PC-9 (cell line): ENCODE data around the gene INHBB. TPM values are rescaled to one million over a fixed set of nuclear protein-coding genes. Genes with fewer than 3 reads are reported as not detected.
"Not testable (repeated sequence)": the region's sequence is repeated elsewhere in the genome, so short reads cannot be mapped to it uniquely, and the experiment has no call there.

Experiments used
- BruUV-seq: library from RNA; stranded (reverse); fragments of 400-500 nt; replicated peaks from 2 replicates; lab custom pipeline; 2021; lab: Mats Ljungman, UMichigan
- CTCF ChIA-PET: fragments of 300-600 bp; sonication (Branson Sonifier 250); formaldehyde crosslinking; loops from one replicate; lab custom pipeline; 2022; ENCODE audit warnings: antibody characterized with exemption; lab: Charles Lee
- POLR2A ChIA-PET: fragments of 300-600 bp; sonication (Branson Sonifier 250); formaldehyde crosslinking; loops from one replicate; lab custom pipeline; 2022; ENCODE audit warnings: antibody characterized with exemption; ENCODE audit not compliant: unreplicated experiment; lab: Charles Lee
- DNase-seq, 2 experiments: peaks; one replicate each; pipeline versions ENCODE4 v3.0.0 to v3.0.0-alpha.2; 2015 to 2022; ENCODE audit warnings: mixed read lengths in 1 of 2
- H2AFZ ChIP-seq: fragments of 200-600 bp; sonication (generic); 2 replicates; pipeline ENCODE4 v1.8.1; 2017; ENCODE audit warnings: antibody characterized with exemption
- H3F3A ChIP-seq: fragments of 200-600 bp; sonication (generic); 2 replicates; pipeline ENCODE4 v1.8.1; 2017; ENCODE audit warnings: antibody characterized with exemption, mild to moderate bottlenecking, low read depth; ENCODE audit not compliant: insufficient read depth
- H3K27ac ChIP-seq: fragments of 200-600 bp; sonication (generic); 2 replicates; pipeline ENCODE4 v1.6.1; 2016; ENCODE audit warnings: mixed run types
- H3K27me3 ChIP-seq: fragments of 200-600 bp; sonication (generic); 2 replicates; pipeline ENCODE4 v1.6.1; 2016; ENCODE audit warnings: low read depth, mixed run types; ENCODE audit not compliant: insufficient read depth
- H3K36me3 ChIP-seq: fragments of 200-600 bp; sonication (generic); 2 replicates; pipeline ENCODE4 v1.6.1; 2016; ENCODE audit warnings: low read depth, mixed run types
- H3K4me1 ChIP-seq: fragments of 200-600 bp; sonication (generic); replicated peaks from 2 replicates; pipeline ENCODE4 v1.6.1; 2016; ENCODE audit warnings: mixed run types; ENCODE audit not compliant: insufficient read depth
- H3K4me2 ChIP-seq: fragments of 200-600 bp; sonication (generic); 2 replicates; pipeline ENCODE4 v1.6.1; 2017; ENCODE audit warnings: mixed run types
- H3K4me3 ChIP-seq: fragments of 200-600 bp; sonication (generic); 2 replicates; pipeline ENCODE4 v1.6.1; 2016; ENCODE audit warnings: mixed run types
- H3K79me2 ChIP-seq: fragments of 200-600 bp; sonication (generic); 2 replicates; pipeline ENCODE4 v1.6.1; 2017; ENCODE audit warnings: low read depth, mixed run types
- H3K9me2 ChIP-seq: fragments of 200-600 bp; sonication (generic); 2 replicates; pipeline ENCODE4 v1.8.1; 2017; ENCODE audit warnings: mild to moderate bottlenecking; ENCODE audit not compliant: insufficient read depth
- H3K9me3 ChIP-seq: fragments of 200-600 bp; sonication (generic); 2 replicates; pipeline ENCODE4 v1.8.1; 2016; ENCODE audit warnings: low read depth; ENCODE audit not compliant: insufficient read depth
- H4K20me1 ChIP-seq: fragments of 200-600 bp; sonication (generic); 2 replicates; pipeline ENCODE4 v1.8.1; 2017; ENCODE audit not compliant: insufficient read depth
- EZH2 ChIP-seq: fragments of 200-600 bp; sonication (generic); IDR thresholded peaks from 2 replicates; pipeline ENCODE4 v1.8.0; 2017; ENCODE audit warnings: antibody characterized with exemption, low read depth
- intact Hi-C: fragments of 100-400 bp; cut with micrococcal nuclease; formaldehyde crosslinking; loops from one replicate; pipeline ENCODE4 v1.10.0; 2022; ENCODE audit not compliant: unreplicated experiment
- total RNA-seq: library from RNA; stranded (reverse); gene quantifications from 2 replicates; pipeline ENCODE4 v1.2.3, GENCODE V29; 2021
- TF ChIP-seq, protein P1 (sequence below): fragments of 200-600 bp; sonication (generic); conservative IDR thresholded peaks from 2 replicates; pipeline ENCODE4 v1.6.1; 2017; ENCODE audit warnings: mixed run types, antibody characterized with exemption, mild to moderate bottlenecking, moderate library complexity

INHBB gene
- total RNA-seq, 1 experiment from 2014 or later: 57.5 TPM

DNA sequence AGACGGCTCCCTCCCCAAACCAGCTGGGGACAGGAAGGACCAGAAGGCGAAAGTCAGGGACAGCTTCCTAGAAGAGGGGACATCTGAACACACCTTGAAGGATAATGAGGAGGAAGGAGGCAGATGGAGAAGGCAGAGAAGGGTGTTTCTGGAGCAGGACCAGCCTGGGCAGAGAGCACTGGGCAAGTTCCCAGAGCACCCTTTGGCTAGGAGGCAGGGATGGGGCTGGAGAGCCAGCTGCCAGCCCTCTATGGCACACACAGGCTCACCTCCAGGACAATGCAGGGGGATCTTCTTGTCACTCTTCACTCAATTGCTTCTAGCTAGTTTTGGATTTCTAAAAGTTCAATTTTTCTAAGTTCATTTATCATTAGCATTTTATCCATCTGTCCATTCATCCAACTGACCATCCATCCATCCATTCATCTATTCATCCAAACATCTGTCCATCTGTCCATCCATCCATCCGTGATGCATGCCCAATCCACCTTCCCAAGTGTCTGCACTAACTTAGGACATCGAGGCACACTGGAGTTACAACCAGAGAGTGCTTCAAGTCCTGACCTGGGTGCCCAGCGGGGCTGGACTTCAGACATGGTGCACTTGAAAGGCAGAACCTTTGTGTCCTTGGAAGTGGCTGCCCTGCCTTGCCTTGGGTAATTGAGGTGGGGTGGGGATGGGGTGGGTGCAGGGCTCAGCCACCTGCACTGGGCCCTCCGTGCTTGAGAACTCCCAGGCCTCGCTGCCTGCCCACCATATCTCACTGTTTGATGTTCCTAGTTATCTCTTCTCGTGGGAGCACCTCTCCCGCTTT lies 42.5 kb downstream of the INHBB start:
- ChIA-PET CTCF (no interaction called here), POLR2A (no interaction called here)
- H3K27me3 ChIP-seq: no peaks in the 10 kb centered on the region
- H3K27ac ChIP-seq: no peak overlapping the region
- no peak overlapping the region for H2AFZ ChIP-seq
- TF ChIP-seq EZH2: no peak
- TF ChIP-seq, protein P1, sequence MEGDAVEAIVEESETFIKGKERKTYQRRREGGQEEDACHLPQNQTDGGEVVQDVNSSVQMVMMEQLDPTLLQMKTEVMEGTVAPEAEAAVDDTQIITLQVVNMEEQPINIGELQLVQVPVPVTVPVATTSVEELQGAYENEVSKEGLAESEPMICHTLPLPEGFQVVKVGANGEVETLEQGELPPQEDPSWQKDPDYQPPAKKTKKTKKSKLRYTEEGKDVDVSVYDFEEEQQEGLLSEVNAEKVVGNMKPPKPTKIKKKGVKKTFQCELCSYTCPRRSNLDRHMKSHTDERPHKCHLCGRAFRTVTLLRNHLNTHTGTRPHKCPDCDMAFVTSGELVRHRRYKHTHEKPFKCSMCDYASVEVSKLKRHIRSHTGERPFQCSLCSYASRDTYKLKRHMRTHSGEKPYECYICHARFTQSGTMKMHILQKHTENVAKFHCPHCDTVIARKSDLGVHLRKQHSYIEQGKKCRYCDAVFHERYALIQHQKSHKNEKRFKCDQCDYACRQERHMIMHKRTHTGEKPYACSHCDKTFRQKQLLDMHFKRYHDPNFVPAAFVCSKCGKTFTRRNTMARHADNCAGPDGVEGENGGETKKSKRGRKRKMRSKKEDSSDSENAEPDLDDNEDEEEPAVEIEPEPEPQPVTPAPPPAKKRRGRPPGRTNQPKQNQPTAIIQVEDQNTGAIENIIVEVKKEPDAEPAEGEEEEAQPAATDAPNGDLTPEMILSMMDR: no peak
- no peaks in the 10 kb centered on the region for H4K20me1 ChIP-seq
- no peak overlapping the region for H3K4me2 ChIP-seq
- H3K4me3 ChIP-seq: no peak overlapping the region
- H3K36me3 ChIP-seq: no peaks in the 10 kb centered on the region
- no peaks in the 10 kb centered on the region for H3K9me2 ChIP-seq
- intact Hi-C loops: no loop called here
- DNase-seq: no peak
- H3F3A ChIP-seq: peaks cover 10% of the 10 kb centered on the region; the same call in 1 of the 2 replicates
- peaks cover 15% of the 10 kb centered on the region for H3K4me1 ChIP-seq
- H3K79me2 ChIP-seq: no peaks in the 10 kb centered on the region
- no TSS peak for BruUV-seq
- H3K9me3 ChIP-seq: no peaks in the 10 kb centered on the region

DNA sequence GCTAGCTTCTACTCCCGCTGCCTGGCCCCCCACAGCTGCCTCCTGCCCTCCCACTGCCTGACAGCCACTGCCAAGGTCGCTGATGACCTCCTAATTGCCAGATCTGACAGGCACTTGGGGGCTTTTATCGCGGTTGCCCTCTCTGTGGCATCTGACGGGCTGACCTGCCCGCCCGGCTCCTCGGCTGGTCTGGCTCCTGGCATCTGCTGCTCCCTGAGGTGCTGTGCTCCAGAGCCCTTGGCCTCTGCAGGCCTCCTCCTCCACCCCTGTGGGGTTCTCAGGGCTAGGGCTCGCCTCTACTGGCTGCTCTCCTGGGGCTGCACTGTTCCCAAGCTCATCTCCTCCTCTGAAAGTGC lies 43.1 kb downstream of the INHBB start:
- POLR2A ChIA-PET: no interaction called here
- BruUV-seq: no TSS peak
- no peak overlapping the region for H3K4me3 ChIP-seq

DNA sequence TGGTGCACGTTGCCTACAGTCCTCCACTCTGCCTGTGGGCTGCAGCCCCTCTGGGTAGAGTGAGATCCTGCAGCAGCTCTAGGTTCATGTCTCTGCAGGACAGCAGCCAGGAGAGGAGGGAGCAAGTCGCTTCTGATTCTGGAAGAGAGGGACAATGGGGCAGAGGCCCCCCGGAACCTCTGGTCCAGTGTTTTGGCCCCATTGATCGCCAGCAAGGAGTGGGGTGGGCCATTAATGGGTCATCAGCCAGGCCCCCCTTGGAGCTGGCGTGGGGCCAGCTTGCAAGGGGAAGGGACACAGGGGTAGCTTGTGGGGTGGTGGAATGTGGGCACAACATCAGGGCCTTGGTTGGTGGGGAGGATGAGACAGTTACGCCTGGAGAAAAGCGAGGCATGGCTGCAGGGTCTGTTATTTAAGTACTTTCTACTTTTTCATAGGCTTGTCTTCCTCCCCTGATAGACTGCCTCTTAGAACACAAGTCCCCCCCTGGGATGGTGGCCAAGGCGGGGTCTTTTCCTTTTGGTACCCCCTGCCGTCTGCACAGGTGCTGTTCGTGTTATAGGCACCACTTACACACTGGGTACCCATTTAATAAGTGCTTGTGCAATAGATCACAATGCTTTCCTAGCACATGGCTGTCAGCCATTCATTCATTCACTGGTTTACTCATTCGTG lies 44.6 kb downstream of the INHBB start:
- Histone ChIP-seq H3K36me3 (no peaks in the 10 kb centered on the region), H3K9me2 (no peaks in the 10 kb centered on the region), H4K20me1 (no peaks in the 10 kb centered on the region), H3K4me2 (no peak overlapping the region), H2AFZ (no peak overlapping the region), H3K4me1 (peaks cover 6% of the 10 kb centered on the region; the same call in 1 of the 2 replicates), H3K4me3 (no peak overlapping the region), H3K27me3 (no peaks in the 10 kb centered on the region), H3K27ac (no peak overlapping the region), H3K9me3 (no peaks in the 10 kb centered on the region), H3K79me2 (no peaks in the 10 kb centered on the region), H3F3A (no peaks in the 10 kb centered on the region)
- ChIA-PET CTCF (no interaction called here), POLR2A (no interaction called here)
- no peak for DNase-seq
- BruUV-seq: no TSS peak
- TF ChIP-seq, protein P1: no peak
- no peak for TF ChIP-seq EZH2
- intact Hi-C loops: no loop called here

More for the DNA sequence above, 43.1 kb downstream of the INHBB start:
- Histone ChIP-seq H3K27me3 (no peaks in the 10 kb centered on the region), H2AFZ (no peak overlapping the region), H3K4me2 (no peak overlapping the region), H3F3A (peaks cover 9% of the 10 kb centered on the region; the same call in 1 of the 2 replicates), H3K9me3 (no peaks in the 10 kb centered on the region), H3K36me3 (no peaks in the 10 kb centered on the region), H4K20me1 (no peaks in the 10 kb centered on the region), H3K4me1 (peaks cover 15% of the 10 kb centered on the region), H3K27ac (no peak overlapping the region), H3K9me2 (no peaks in the 10 kb centered on the region), H3K79me2 (no peaks in the 10 kb centered on the region)
- DNase-seq: no peak
- CTCF ChIA-PET: no interaction called here
- TF ChIP-seq, protein P1: no peak
- TF ChIP-seq EZH2: no peak
- intact Hi-C loops: no loop called here

DNA sequence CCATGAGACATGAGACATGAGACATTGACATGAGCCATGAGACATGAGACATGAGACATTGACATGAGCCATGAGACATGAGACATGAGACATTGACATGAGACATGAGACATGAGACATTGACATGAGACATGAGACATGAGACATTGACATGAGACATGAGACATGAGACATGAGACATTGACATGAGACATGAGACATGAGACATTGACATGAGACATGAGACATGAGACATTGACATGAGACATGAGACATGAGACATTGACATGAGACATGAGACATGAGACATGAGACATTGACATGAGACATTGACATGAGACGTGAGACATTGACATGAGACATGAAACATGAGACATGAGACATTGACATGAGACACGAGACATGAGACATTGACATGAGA lies 45.4 kb downstream of the INHBB start:
- H3K27me3 ChIP-seq, H3F3A ChIP-seq, H3K9me3 ChIP-seq, H3K4me2 ChIP-seq, H3K27ac ChIP-seq, CTCF ChIA-PET, H3K4me3 ChIP-seq, H3K36me3 ChIP-seq, H2AFZ ChIP-seq, H3K9me2 ChIP-seq, H4K20me1 ChIP-seq, intact Hi-C loops, H3K79me2 ChIP-seq, DNase-seq, BruUV-seq: not testable (repeated sequence)
- POLR2A ChIA-PET: interaction anchor here (0.7 kb wide), 1 partner anchor 631 kb away, joined by 3 read pairs; the partner anchor contains the start of gene PTPN4
- H3K4me1 ChIP-seq: peaks cover 10% of the 10 kb centered on the region
